AG20443 (cell line): ENCODE measurements around the gene NOL3.

Experiments
- DNase-seq: peaks from one replicate; pipeline ENCODE4 v3.0.0; 2012; ENCODE audit warnings: low spot score, mixed read lengths

Gene NOL3

GRCh38 chr16:67190041-67190440 is 19.7 kb downstream of the NOL3 start, which contains the start of gene EXOC3L1:
Gene EXOC3L1 (minus strand): TSS chr16:67190136. CDS start chr16:67189676, 460 bp downstream.
- DNase-seq: no peak

DNA sequence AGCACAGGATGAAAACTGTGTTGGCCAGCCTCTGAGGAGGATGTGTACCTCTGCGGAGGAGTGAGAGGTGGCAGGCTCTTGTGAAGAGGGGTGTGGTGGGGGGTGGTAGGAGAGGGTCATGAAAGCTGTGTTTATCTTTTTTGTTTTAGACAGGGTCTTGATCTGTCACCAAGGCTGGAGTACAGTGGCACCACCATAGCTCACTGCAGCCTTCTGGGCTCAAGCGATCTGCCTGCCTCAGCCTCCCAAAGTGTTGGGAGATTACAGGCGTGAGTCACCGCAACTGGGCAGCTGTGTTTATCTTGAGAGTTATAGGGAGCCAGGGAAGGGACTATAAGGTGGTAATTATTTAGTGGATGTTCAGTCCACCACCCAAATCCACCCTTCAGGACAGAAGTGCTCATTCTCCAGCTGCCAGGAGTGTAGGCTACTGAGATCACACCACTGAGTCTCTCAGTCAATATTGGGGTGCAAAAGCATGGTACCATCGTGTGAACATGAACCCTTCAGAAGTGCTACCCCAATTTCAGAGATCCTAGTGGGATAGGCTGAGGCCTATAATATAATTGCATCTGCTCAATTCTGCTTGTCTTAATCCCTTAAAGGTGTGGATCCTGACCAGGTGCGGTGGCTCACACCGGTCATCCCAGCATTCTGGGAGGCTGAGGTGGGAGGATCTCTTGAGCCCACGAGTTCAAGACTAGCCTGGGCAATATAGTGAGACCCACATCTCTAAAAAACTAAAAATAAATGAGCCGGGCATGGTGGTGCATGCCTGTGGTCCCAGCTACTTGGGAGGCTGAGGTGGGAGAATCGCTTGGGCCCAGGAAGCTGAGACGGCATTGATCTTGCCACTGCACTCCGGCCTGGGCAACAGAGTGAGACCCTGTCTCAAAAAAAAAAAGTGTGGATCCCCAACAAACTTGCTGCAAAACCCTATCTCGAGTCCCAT is 20.4 kb downstream of the NOL3 start:
- DNase-seq: no peak

GRCh38 chr16:67191411-67191994 is 21.2 kb downstream of the NOL3 start:
- no peak for DNase-seq

DNA sequence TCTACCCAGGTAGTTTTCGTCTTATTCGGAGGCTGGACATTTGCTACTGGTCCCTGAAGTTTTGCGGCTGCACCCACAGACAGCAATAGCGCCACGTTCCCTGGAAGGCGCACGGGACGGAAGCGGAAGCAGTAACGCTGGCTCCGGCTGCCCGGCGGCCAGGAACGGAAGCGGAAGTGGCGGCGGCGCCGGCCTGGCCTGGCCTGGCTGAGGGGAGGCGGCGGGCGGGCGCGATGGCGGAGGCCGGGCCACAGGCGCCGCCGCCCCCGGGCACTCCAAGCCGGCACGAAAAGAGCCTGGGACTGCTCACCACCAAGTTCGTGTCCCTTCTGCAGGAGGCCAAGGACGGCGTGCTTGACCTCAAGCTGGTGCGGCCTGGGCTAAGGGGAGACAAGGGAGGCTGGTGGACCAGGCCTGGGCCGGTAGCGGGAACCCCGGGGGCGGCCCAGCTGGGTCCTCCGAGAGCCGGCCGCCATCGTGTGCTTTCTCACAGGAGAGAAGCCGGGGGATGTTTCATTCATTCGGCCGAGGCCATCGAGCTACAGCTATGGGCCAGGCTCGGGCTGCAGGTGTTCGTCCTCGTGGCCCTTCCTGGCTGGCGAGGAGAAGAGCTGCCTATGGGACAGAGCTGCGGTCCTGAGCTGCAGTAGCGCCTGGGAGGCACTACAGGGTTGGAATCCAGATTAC is 21.8 kb downstream of the NOL3 start, which contains the start of gene E2F4:
Gene E2F4 (plus strand): TSS at position 161 of the 687 bp plus-strand sequence. CDS start 73 bp downstream, at position 234.
- DNase-seq: peak; percentile 96

- DNase-seq: no peak
Measured at GRCh38 chr16:67192781-67193361, 22.5 kb downstream of the NOL3 start.

DNA sequence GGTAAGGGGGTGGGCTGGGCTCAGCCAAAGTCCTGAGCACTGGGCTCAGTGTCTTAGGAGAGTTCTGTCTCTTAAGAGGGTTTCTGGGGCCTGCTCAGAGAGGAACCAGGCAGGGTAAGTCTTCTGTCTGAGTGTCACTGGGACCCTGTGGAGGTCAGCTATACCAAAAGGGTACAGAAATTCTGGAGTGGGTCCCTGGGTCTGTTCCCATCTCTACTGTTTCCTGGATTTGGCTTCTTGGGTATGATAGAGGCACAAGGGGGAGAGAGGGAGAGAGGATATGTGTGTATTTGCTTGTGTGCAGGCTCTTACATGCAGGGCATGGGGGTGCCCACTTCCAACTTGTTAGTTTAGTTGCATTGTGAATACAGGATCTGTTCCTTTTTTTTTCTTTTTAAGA is 23.2 kb downstream of the NOL3 start:
- DNase-seq: no peak

- no peak for DNase-seq
Measured at GRCh38 chr16:67194260-67194659, 23.9 kb downstream of the NOL3 start.

DNA sequence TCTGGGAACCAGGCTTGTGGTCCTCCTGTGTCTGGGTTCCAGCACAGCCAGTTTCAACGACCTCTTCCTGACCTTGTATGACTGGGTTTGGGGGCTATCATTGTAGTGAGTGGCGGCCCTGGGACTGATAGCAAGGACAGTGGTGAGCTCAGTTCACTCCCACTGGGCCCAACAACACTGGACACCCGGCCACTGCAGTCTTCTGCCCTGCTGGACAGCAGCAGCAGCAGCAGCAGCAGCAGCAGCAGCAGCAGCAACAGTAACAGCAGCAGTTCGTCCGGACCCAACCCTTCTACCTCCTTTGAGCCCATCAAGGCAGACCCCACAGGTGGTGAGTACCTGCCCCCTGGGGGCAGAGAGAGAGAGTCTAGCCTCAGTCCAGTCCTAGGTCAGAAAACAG is 25.3 kb downstream of the NOL3 start:
- no peak for DNase-seq

DNA sequence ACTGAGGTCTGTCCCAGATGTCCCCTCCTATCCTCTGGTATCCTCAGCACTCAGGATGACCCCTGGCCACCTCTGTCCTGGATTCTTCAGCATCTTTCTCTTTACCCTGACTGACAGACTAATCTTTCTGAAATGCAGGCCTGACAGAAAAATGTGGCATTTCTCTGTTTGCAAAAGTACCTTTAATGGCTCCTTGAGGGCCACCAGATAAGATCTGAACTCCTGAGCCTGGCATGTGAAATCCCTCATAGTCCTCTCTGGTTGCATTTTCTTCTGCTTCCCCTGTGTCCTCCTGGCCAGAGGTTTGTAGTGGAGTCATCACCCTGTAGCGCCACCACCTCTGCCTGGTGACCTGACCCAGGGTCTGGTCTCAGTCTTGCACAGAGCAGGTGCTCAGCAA is 26.5 kb downstream of the NOL3 start:
- no peak for DNase-seq

DNA sequence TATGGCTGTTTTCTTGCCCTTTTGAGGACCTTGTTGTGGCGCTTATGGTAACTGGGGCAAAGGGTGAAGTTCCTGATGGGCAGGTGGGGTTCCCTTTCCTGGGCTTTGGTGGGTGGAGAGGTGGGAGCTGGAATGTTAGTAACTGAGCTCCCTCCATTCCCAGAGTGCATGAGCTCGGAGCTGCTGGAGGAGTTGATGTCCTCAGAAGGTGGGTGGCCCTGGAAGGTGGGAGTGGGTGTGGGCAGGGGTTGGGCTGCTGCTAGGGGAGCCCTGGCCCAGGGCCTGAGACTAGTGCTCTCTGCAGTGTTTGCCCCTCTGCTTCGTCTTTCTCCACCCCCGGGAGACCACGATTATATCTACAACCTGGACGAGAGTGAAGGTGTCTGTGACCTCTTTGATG is 27.4 kb downstream of the NOL3 start:
- DNase-seq: no peak

- DNase-seq: peak; percentile 76
Measured at GRCh38 chr16:67198238-67198734, 27.9 kb downstream of the NOL3 start.

GRCh38 chr16:67199011-67199807 is 28.9 kb downstream of the NOL3 start, which contains the start of gene ELMO3:
Gene ELMO3 (plus strand): TSS chr16:67199131. CDS start chr16:67199327, 196 bp downstream.
- DNase-seq: peak; percentile 31

- DNase-seq: no peak
Measured at GRCh38 chr16:67199808-67200198, 29.5 kb downstream of the NOL3 start.

DNA sequence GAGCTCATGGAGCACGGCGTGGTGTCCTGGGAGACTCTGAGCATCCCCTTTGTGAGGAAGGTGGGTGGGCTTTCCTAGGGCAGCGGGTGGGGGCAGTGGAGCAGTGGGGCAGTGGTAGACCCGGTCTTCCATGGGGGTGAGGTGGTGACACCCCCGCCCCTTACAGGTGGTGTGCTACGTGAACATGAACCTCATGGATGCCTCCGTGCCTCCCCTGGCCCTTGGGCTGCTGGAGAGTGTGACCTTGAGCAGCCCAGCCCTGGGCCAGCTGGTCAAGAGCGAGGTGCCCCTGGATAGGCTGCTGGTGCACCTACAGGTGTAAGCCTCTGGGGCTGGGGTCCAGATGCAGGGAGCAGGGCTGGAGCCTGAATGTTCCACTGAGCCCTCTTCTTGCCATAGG is 30.2 kb downstream of the NOL3 start:
- no peak for DNase-seq

- no peak for DNase-seq
Measured at GRCh38 chr16:67201411-67202345, 31.3 kb downstream of the NOL3 start.

GRCh38 chr16:67202426-67202825 is 32.1 kb downstream of the NOL3 start:
- DNase-seq: no peak

- no peak for DNase-seq
Measured at GRCh38 chr16:67202956-67203493, 32.7 kb downstream of the NOL3 start.

GRCh38 chr16:67204076-67204475 is 33.7 kb downstream of the NOL3 start:
- DNase-seq: peak; percentile 5

- no peak for DNase-seq
Measured at GRCh38 chr16:67206129-67206837, 35.9 kb downstream of the NOL3 start.
